A673 (cell line): ENCODE measurements around the gene BICD2. TPM values are rescaled to one million over a fixed set of nuclear protein-coding genes. Genes with fewer than 3 reads are reported as not detected.

ENCODE experiments used
- BruUV-seq: library from RNA; stranded (reverse); fragments of 400-500 nt; replicated peaks from 2 replicates; lab custom pipeline; 2021; lab: Mats Ljungman, UMichigan
- CTCF ChIA-PET: fragments of 300-600 bp; sonication (Branson Sonifier 250); formaldehyde crosslinking; loops from one replicate; lab custom pipeline; 2022; ENCODE audit warnings: antibody characterized with exemption; lab: Charles Lee
- POLR2A ChIA-PET: fragments of 300-600 bp; sonication (Branson Sonifier 250); formaldehyde crosslinking; loops from one replicate; lab custom pipeline; 2022; ENCODE audit warnings: antibody characterized with exemption; ENCODE audit not compliant: low non-redundant PET; lab: Charles Lee
- DNase-seq: peaks from one replicate; pipeline ENCODE4 v3.0.0-alpha.2; 2015; ENCODE audit warnings: low spot score
- H3K27ac ChIP-seq: fragments of 200-600 bp; sonication (generic); 2 replicates; pipeline ENCODE4 v1.5.1; 2016; ENCODE audit warnings: mixed run types, low read depth, mild to moderate bottlenecking, mixed read lengths, antibody characterized with exemption, low read length; ENCODE audit not compliant: poor library complexity, severe bottlenecking
- H3K27me3 ChIP-seq: fragments of 200-600 bp; sonication (generic); replicated peaks from 2 replicates; pipeline ENCODE4 v1.6.1; 2017; ENCODE audit warnings: mixed run types, low read depth, mild to moderate bottlenecking, mixed read lengths, antibody characterized with exemption, low read length; ENCODE audit not compliant: insufficient read depth, poor library complexity
- H3K36me3 ChIP-seq: fragments of 200-600 bp; sonication (generic); 2 replicates; pipeline ENCODE4 v1.6.1; 2016; ENCODE audit warnings: mixed run types, mild to moderate bottlenecking, mixed read lengths, antibody characterized with exemption, low read length; ENCODE audit not compliant: insufficient read depth, poor library complexity, severe bottlenecking
- H3K4me1 ChIP-seq: fragments of 200-600 bp; sonication (generic); 2 replicates; pipeline ENCODE4 v1.6.1; 2017; ENCODE audit warnings: mixed run types, mild to moderate bottlenecking, mixed read lengths, antibody characterized with exemption, low read length; ENCODE audit not compliant: insufficient read depth, poor library complexity, severe bottlenecking
- H3K4me3 ChIP-seq: fragments of 200-600 bp; sonication (generic); 2 replicates; pipeline ENCODE4 v1.5.1; 2016; ENCODE audit warnings: low read depth, mixed run types, mild to moderate bottlenecking, mixed read lengths, low read length; ENCODE audit not compliant: poor library complexity, severe bottlenecking
- H3K9me3 ChIP-seq: fragments of 200-600 bp; sonication (generic); 2 replicates; pipeline ENCODE4 v1.6.1; 2016; ENCODE audit warnings: mixed run types, low read depth, mild to moderate bottlenecking, mixed read lengths, antibody characterized with exemption, low read length; ENCODE audit not compliant: poor library complexity, severe bottlenecking
- CTCF ChIP-seq: fragments of 300-800, 200-600 bp; sonication (generic); conservative IDR thresholded peaks from 2 replicates; pipeline ENCODE4 v1.5.1; 2017; ENCODE audit warnings: low read depth, mild to moderate bottlenecking, antibody characterized with exemption, low read length, moderate library complexity, mixed read lengths
- EZH2 ChIP-seq: fragments of 200-600 bp; sonication (generic); IDR thresholded peaks from 2 replicates; pipeline ENCODE4 v1.6.1; 2017; ENCODE audit warnings: borderline replicate concordance, low read depth, mild to moderate bottlenecking, mixed read lengths, antibody characterized with exemption, low read length; ENCODE audit not compliant: poor library complexity, severe bottlenecking
- intact Hi-C: fragments of 100-400 bp; cut with micrococcal nuclease; formaldehyde crosslinking; loops from one replicate; pipeline ENCODE4 v1.10.0; 2022; ENCODE audit not compliant: unreplicated experiment
- total RNA-seq: library from RNA; stranded (reverse); gene quantifications from 2 replicates; pipeline ENCODE4 v1.2.3, GENCODE V29; 2021

Gene BICD2
- total RNA-seq, 1 experiment from 2014 or later, result 47.8 TPM

DNA sequence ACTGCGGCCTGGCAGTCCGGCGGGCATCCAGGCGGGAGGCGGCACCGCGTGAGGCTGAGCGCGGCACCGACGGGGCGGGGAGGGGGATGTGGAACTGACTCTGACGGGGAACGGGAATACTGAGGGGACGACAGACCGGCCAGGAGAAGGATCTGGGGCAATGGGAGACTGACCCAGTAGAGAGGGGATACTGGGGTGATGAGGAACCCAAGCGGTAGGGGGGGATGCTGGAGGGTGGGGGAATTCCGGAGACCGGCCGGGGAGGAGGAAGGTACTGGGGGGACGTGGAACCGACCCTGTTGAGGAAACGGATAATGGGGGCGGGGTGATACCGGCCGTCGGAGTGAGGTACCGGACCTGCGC is 95.1 kb downstream of the BICD2 start:
- TF ChIP-seq EZH2 (no peak), CTCF (no peak)
- Histone ChIP-seq H3K36me3 (no peaks in the 10 kb centered on the region), H3K4me1 (peaks cover 6% of the 10 kb centered on the region), H3K9me3 (no peaks in the 10 kb centered on the region), H3K27ac (peak overlapping the region; percentile 53), H3K27me3 (no peaks in the 10 kb centered on the region), H3K4me3 (peak overlapping the region; percentile 78)
- DNase-seq, result peak; percentile 20
- POLR2A ChIA-PET, result no interaction called here
- BruUV-seq, result no TSS peak
- intact Hi-C loops, result loop anchor here (2.0 kb wide), 1 partner anchor 95 kb away; the partner anchor contains the start of gene BICD2
- CTCF ChIA-PET, result no interaction called here

DNA sequence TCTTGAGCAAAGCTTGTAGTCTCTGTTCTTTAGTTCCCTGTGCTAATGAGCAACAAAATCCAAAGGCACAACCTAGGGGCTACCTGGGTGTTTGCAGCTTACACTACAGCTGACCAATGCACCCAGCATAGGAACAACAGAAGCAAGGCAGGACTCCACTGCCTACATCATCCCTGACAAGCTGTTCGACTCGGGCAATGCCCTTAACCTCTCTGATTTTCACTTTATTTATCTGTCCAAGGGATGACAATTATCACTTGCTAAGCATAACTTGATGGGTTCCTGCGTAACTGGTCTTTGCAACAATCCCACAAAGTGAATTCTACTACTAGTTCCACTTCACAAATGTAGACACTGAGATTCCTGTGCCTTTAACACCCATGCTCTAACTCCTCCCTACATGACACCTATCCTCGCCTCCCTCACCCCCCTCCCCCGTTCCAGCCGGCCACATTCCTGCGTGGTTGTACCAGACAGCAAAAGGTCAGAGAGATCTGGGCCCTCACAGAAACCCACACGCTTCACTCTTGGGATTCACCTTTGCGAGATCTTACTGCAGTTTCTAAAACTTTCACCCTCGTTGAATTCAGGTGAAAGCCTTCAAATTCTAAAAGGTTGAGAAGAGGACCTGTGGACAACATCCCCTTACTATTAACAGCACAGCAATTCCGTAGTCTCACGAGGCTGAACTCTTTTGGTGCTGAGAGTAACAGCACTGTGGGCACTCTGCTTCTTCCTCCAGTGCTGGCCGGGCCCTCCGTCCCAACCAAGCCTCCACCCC is 95.7 kb downstream of the BICD2 start:
- no peaks in the 10 kb centered on the region for H3K27me3 ChIP-seq
- TSS peak; percentile 70 for BruUV-seq
- ChIA-PET CTCF (interaction anchor here (0.6 kb wide), 1 partner anchor 377 kb away, joined by 4 read pairs; no protein-coding TSS in a partner anchor), POLR2A (no interaction called here)
- TF ChIP-seq EZH2 (no peak), CTCF (no peak)
- H3K4me3 ChIP-seq, result peak overlapping the region; percentile 78
- no peaks in the 10 kb centered on the region for H3K36me3 ChIP-seq
- intact Hi-C loops, result loop anchor here (2.0 kb wide), 1 partner anchor 96 kb away; the partner anchor contains the start of gene BICD2
- H3K27ac ChIP-seq, result peak overlapping the region; percentile 53
- H3K9me3 ChIP-seq, result no peaks in the 10 kb centered on the region
- peak; percentile 23 for DNase-seq
- peaks cover 6% of the 10 kb centered on the region for H3K4me1 ChIP-seq

GRCh38 chr9:92666912-92667532 is 97.6 kb downstream of the BICD2 start:
- intact Hi-C loops, result no loop called here
- Histone ChIP-seq H3K27me3 (no peaks in the 10 kb centered on the region), H3K4me3 (no peak overlapping the region), H3K36me3 (no peaks in the 10 kb centered on the region), H3K27ac (no peak overlapping the region), H3K9me3 (no peaks in the 10 kb centered on the region), H3K4me1 (peaks cover 6% of the 10 kb centered on the region)
- ChIA-PET CTCF (no interaction called here), POLR2A (interaction anchor here (0.6 kb wide), 1 partner anchor 17 kb away, joined by 4 read pairs; no protein-coding TSS in a partner anchor)
- TF ChIP-seq EZH2, result no peak
- TF ChIP-seq CTCF, result no peak
- no peak for DNase-seq
- no TSS peak for BruUV-seq
